ENCODE measurements around the gene SLC6A13.

The SLC6A13 gene

DNA sequence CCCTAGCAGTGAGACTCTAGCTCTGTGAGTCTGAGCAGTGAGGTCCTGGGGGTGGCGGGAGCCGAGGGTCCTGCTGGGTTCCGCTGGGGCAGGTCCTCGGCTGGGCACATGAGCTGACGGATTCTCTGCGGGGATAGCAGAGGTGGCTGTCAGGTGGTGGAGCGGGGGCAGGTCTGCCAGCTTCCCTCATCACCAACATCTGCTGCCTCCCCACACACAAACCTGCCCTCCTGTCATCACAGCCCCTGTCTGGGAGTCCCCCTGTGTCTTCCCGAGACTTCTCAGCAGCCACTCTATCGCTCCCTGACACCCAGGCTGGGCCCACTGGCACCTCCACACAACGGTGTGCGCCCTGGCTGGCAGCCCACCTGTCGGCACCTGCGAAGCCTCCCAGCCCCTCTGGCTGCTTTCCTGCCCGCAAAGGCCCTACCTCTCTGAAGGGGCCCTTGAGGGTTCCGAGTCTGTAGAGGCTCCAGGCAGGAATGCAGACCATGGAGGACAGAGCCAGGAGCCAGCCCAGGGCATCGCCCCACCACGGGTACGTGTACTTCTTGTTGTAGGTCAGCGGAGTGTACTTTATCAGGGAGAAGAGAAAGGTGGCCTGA lies 41.6 kb downstream of the SLC6A13 start:
- ATAC-seq: no peak
- TF ChIP-seq BACH2 (CRISPR knock-in tag; IDR thresholded peaks at IDR 0.05; ENCODE audit: borderline replicate concordance) (no peak), ESRRG (CRISPR knock-in tag; IDR thresholded peaks at IDR 0.05) (no peak), ZC3H10 (CRISPR knock-in tag; IDR thresholded peaks at IDR 0.05) (no peak), ZNF8 (CRISPR knock-in tag; IDR thresholded peaks at IDR 0.05) (no peak), SNAI2 (CRISPR knock-in tag; IDR thresholded peaks at IDR 0.05) (no peak), OSR1 (CRISPR knock-in tag; IDR thresholded peaks at IDR 0.05) (no peak)
- TF ChIP-seq, protein P1, sequence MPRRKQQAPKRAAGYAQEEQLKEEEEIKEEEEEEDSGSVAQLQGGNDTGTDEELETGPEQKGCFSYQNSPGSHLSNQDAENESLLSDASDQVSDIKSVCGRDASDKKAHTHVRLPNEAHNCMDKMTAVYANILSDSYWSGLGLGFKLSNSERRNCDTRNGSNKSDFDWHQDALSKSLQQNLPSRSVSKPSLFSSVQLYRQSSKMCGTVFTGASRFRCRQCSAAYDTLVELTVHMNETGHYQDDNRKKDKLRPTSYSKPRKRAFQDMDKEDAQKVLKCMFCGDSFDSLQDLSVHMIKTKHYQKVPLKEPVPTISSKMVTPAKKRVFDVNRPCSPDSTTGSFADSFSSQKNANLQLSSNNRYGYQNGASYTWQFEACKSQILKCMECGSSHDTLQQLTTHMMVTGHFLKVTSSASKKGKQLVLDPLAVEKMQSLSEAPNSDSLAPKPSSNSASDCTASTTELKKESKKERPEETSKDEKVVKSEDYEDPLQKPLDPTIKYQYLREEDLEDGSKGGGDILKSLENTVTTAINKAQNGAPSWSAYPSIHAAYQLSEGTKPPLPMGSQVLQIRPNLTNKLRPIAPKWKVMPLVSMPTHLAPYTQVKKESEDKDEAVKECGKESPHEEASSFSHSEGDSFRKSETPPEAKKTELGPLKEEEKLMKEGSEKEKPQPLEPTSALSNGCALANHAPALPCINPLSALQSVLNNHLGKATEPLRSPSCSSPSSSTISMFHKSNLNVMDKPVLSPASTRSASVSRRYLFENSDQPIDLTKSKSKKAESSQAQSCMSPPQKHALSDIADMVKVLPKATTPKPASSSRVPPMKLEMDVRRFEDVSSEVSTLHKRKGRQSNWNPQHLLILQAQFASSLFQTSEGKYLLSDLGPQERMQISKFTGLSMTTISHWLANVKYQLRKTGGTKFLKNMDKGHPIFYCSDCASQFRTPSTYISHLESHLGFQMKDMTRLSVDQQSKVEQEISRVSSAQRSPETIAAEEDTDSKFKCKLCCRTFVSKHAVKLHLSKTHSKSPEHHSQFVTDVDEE (CRISPR knock-in tag; IDR thresholded peaks at IDR 0.05): no peak
- TF ChIP-seq, protein P2, sequence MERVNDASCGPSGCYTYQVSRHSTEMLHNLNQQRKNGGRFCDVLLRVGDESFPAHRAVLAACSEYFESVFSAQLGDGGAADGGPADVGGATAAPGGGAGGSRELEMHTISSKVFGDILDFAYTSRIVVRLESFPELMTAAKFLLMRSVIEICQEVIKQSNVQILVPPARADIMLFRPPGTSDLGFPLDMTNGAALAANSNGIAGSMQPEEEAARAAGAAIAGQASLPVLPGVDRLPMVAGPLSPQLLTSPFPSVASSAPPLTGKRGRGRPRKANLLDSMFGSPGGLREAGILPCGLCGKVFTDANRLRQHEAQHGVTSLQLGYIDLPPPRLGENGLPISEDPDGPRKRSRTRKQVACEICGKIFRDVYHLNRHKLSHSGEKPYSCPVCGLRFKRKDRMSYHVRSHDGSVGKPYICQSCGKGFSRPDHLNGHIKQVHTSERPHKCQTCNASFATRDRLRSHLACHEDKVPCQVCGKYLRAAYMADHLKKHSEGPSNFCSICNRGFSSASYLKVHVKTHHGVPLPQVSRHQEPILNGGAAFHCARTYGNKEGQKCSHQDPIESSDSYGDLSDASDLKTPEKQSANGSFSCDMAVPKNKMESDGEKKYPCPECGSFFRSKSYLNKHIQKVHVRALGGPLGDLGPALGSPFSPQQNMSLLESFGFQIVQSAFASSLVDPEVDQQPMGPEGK (CRISPR knock-in tag; IDR thresholded peaks at IDR 0.05; ENCODE audit: borderline replicate concordance): no peak

DNA sequence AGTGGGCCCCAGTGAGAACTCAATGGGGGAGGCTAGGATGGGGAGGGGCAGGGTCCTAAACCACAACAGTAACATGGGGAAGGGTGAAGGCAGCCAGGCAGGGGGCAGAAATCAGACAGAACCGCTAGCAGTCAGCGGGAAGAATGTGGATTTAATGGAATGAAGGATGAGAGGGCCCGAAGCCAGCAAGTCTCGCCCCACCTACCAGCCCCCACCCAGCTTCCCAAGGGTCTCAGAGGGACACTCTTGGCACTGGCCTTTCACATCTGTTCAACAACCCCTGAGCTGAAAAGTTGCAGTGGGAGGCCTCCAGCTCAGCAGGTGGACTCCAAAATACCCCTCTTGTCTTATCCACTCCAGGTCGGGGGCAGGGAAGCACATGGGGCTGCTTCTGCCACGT lies 42.1 kb downstream of the SLC6A13 start:
- no peak for ATAC-seq
- TF ChIP-seq ISL1 (CRISPR knock-in tag; IDR thresholded peaks at IDR 0.05) (no peak), RARB (CRISPR knock-in tag; IDR thresholded peaks at IDR 0.05) (no peak), OSR1 (CRISPR knock-in tag; IDR thresholded peaks at IDR 0.05) (no peak), ZC3H10 (CRISPR knock-in tag; IDR thresholded peaks at IDR 0.05) (no peak), ZNF8 (CRISPR knock-in tag; IDR thresholded peaks at IDR 0.05) (no peak), CSRNP3 (CRISPR knock-in tag; IDR thresholded peaks at IDR 0.05) (no peak)
- TF ChIP-seq, protein P3, sequence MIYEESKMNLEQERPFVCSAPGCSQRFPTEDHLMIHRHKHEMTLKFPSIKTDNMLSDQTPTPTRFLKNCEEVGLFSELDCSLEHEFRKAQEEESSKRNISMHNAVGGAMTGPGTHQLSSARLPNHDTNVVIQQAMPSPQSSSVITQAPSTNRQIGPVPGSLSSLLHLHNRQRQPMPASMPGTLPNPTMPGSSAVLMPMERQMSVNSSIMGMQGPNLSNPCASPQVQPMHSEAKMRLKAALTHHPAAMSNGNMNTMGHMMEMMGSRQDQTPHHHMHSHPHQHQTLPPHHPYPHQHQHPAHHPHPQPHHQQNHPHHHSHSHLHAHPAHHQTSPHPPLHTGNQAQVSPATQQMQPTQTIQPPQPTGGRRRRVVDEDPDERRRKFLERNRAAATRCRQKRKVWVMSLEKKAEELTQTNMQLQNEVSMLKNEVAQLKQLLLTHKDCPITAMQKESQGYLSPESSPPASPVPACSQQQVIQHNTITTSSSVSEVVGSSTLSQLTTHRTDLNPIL (CRISPR knock-in tag; IDR thresholded peaks at IDR 0.05; ENCODE audit: low read depth): no peak

DNA sequence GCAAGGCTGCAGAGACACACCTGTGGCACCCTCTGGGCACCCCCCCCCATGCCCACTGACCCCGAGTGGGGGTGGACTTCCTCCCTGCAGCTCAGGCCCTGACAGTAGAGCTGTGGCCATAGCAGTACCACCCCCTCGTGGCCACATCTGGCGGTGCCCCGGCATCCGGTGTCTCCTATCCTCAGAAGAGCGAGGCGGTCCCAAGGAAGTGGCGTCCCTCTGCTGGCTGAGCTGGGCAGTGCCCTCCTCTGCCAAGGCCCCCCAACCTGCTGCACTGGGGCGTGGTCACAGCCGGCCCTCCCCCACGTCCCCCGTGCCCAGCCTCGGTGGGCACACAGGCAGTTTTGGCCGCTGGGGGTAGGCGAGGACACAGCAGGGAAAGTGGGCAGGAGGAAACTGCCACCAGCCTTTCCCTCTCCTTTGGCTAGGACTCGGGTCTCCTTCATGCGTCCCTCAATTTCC lies 42.7 kb downstream of the SLC6A13 start:
- no peak for TF ChIP-seq OSR1 (CRISPR knock-in tag; IDR thresholded peaks at IDR 0.05)
- TF ChIP-seq, protein P2 (CRISPR knock-in tag; IDR thresholded peaks at IDR 0.05; ENCODE audit: borderline replicate concordance): no peak
- TF ChIP-seq ESRRG (CRISPR knock-in tag; IDR thresholded peaks at IDR 0.05): no peak
- TF ChIP-seq CSDC2 (CRISPR knock-in tag; IDR thresholded peaks at IDR 0.05): no peak
- TF ChIP-seq CSRNP3 (CRISPR knock-in tag; IDR thresholded peaks at IDR 0.05): no peak
- no peak for TF ChIP-seq TCF4 (CRISPR knock-in tag; IDR thresholded peaks at IDR 0.05; ENCODE audit: borderline replicate concordance)
- no peak for TF ChIP-seq ZNF565 (CRISPR knock-in tag; conservative IDR thresholded peaks at IDR 0.05; ENCODE audit: low read depth)
- TF ChIP-seq, protein P3 (CRISPR knock-in tag; IDR thresholded peaks at IDR 0.05; ENCODE audit: low read depth): no peak
- TF ChIP-seq ZC3H10 (CRISPR knock-in tag; IDR thresholded peaks at IDR 0.05): no peak
- TF ChIP-seq ZNF70 (CRISPR knock-in tag; IDR thresholded peaks at IDR 0.05): no peak
- no peak for TF ChIP-seq RARB (CRISPR knock-in tag; IDR thresholded peaks at IDR 0.05)
- TF ChIP-seq PPARA (CRISPR knock-in tag; IDR thresholded peaks at IDR 0.05; ENCODE audit: borderline replicate concordance): no peak
- TF ChIP-seq ZFP3 (CRISPR knock-in tag; IDR thresholded peaks at IDR 0.05): no peak
- TF ChIP-seq GLIS3 (CRISPR knock-in tag; IDR thresholded peaks at IDR 0.05): no peak
- no peak for TF ChIP-seq SNAI2 (CRISPR knock-in tag; IDR thresholded peaks at IDR 0.05)
- no peak for TF ChIP-seq ARNTL (CRISPR knock-in tag; IDR thresholded peaks at IDR 0.05; ENCODE audit: borderline replicate concordance, low read depth)
- TF ChIP-seq, protein P1 (CRISPR knock-in tag; IDR thresholded peaks at IDR 0.05): no peak
- no peak for TF ChIP-seq ZFP30 (CRISPR knock-in tag; IDR thresholded peaks at IDR 0.05)
- no peak for TF ChIP-seq ISL1 (CRISPR knock-in tag; IDR thresholded peaks at IDR 0.05)
- peak; percentile 97 for ATAC-seq

All from SK-N-SH treated with all-trans-retinoic acid at 6 μM for 48 hours (cell line).